ENCODE data around the gene STK32C. TPM values are rescaled to one million over a fixed set of nuclear protein-coding genes. Genes with fewer than 3 reads are reported as not detected.

STK32C gene
- polyA plus RNA-seq, 1 donor from 2014 or later, result 23.2 TPM

DNA sequence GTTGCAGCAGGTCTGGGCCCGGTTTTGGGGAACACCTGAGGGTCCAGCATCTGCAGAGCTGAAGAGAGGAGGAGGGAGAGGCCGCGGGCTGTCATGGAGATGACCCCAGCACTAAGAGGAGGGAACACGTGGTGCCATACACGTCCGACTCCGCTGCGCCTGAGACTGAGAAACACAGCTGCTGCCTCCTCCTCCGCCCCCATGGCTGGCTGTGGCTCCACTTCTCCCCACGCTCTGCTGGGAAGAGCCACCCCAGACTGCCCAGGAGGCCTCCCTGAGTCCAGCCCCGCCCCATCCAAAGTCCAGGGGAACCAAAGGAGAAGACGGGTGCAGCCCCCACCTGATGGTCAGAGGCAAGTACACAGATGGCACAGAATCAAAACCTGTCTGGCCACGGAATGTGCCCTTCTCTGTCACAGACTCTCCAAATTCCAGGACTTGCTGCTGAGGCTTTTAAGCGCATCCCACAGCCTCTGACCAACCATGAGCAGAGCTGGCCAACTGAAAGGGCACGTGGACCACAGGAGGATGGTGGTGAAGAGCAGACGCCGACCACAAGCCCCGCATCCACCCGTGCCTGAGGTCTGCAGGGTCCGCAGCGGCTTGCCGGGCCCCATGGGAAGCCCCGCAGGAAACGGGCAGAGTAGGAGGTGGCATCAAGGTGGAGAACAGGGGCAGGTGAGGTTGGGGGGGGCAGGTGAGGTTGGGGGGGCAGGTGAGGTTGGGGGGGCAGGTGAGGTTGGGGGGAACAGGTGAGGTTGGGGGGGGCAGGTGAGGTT lies 24.0 kb downstream of the STK32C start:
- H3K4me3 ChIP-seq (ENCODE audit: low read length), result no peak overlapping the region
- H3K9ac ChIP-seq (ENCODE audit: low read length), result no peak overlapping the region
- H3K79me2 ChIP-seq (replicated peaks; ENCODE audit: insufficient read depth, low read length), result no peaks in the 10 kb centered on the region
- H3K27me3 ChIP-seq (ENCODE audit: insufficient read depth, low read depth, low read length), result no peaks in the 10 kb centered on the region
- no peak overlapping the region for H3K4me2 ChIP-seq (ENCODE audit: low read length)
- H3K9me2 ChIP-seq (ENCODE audit: insufficient read depth, low read length), result no peaks in the 10 kb centered on the region
- TF ChIP-seq, protein P1, sequence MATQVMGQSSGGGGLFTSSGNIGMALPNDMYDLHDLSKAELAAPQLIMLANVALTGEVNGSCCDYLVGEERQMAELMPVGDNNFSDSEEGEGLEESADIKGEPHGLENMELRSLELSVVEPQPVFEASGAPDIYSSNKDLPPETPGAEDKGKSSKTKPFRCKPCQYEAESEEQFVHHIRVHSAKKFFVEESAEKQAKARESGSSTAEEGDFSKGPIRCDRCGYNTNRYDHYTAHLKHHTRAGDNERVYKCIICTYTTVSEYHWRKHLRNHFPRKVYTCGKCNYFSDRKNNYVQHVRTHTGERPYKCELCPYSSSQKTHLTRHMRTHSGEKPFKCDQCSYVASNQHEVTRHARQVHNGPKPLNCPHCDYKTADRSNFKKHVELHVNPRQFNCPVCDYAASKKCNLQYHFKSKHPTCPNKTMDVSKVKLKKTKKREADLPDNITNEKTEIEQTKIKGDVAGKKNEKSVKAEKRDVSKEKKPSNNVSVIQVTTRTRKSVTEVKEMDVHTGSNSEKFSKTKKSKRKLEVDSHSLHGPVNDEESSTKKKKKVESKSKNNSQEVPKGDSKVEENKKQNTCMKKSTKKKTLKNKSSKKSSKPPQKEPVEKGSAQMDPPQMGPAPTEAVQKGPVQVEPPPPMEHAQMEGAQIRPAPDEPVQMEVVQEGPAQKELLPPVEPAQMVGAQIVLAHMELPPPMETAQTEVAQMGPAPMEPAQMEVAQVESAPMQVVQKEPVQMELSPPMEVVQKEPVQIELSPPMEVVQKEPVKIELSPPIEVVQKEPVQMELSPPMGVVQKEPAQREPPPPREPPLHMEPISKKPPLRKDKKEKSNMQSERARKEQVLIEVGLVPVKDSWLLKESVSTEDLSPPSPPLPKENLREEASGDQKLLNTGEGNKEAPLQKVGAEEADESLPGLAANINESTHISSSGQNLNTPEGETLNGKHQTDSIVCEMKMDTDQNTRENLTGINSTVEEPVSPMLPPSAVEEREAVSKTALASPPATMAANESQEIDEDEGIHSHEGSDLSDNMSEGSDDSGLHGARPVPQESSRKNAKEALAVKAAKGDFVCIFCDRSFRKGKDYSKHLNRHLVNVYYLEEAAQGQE (IDR thresholded peaks at IDR 0.05; ENCODE audit: borderline replicate concordance), result no peak
- TF ChIP-seq EZH2 (IDR thresholded peaks at IDR 0.05; ENCODE audit: borderline replicate concordance, insufficient read depth, low read length, poor library complexity, severe bottlenecking) (no peak), SMC3 (conservative IDR thresholded peaks at IDR 0.05; ENCODE audit: poor library complexity) (no peak), POLR2AphosphoS5 (IDR thresholded peaks at IDR 0.05) (no peak), TAF1 (IDR thresholded peaks at IDR 0.05; ENCODE audit: low read depth) (no peak), MXI1 (conservative IDR thresholded peaks at IDR 0.05; ENCODE audit: poor library complexity, severe bottlenecking) (no peak), RAD21 (conservative IDR thresholded peaks at IDR 0.05) (no peak), EP300 (conservative IDR thresholded peaks at IDR 0.05; ENCODE audit: poor library complexity, severe bottlenecking) (no peak)
- TF ChIP-seq, protein P2, sequence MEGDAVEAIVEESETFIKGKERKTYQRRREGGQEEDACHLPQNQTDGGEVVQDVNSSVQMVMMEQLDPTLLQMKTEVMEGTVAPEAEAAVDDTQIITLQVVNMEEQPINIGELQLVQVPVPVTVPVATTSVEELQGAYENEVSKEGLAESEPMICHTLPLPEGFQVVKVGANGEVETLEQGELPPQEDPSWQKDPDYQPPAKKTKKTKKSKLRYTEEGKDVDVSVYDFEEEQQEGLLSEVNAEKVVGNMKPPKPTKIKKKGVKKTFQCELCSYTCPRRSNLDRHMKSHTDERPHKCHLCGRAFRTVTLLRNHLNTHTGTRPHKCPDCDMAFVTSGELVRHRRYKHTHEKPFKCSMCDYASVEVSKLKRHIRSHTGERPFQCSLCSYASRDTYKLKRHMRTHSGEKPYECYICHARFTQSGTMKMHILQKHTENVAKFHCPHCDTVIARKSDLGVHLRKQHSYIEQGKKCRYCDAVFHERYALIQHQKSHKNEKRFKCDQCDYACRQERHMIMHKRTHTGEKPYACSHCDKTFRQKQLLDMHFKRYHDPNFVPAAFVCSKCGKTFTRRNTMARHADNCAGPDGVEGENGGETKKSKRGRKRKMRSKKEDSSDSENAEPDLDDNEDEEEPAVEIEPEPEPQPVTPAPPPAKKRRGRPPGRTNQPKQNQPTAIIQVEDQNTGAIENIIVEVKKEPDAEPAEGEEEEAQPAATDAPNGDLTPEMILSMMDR (IDR thresholded peaks at IDR 0.05; ENCODE audit: poor library complexity, severe bottlenecking), result no peak
- H2AFZ ChIP-seq (ENCODE audit: low read depth, low read length), result no peak overlapping the region
- H4K20me1 ChIP-seq (ENCODE audit: insufficient read depth), result no peaks in the 10 kb centered on the region
- no peaks in the 10 kb centered on the region for H3K36me3 ChIP-seq (ENCODE audit: insufficient read depth, low read length)
- no peaks in the 10 kb centered on the region for H3F3A ChIP-seq (ENCODE audit: insufficient read depth, low read length, poor library complexity, severe bottlenecking)
- no peaks in the 10 kb centered on the region for H3K9me3 ChIP-seq (ENCODE audit: low read length)
- H3K27ac ChIP-seq (ENCODE audit: low read length), result no peak overlapping the region

DNA sequence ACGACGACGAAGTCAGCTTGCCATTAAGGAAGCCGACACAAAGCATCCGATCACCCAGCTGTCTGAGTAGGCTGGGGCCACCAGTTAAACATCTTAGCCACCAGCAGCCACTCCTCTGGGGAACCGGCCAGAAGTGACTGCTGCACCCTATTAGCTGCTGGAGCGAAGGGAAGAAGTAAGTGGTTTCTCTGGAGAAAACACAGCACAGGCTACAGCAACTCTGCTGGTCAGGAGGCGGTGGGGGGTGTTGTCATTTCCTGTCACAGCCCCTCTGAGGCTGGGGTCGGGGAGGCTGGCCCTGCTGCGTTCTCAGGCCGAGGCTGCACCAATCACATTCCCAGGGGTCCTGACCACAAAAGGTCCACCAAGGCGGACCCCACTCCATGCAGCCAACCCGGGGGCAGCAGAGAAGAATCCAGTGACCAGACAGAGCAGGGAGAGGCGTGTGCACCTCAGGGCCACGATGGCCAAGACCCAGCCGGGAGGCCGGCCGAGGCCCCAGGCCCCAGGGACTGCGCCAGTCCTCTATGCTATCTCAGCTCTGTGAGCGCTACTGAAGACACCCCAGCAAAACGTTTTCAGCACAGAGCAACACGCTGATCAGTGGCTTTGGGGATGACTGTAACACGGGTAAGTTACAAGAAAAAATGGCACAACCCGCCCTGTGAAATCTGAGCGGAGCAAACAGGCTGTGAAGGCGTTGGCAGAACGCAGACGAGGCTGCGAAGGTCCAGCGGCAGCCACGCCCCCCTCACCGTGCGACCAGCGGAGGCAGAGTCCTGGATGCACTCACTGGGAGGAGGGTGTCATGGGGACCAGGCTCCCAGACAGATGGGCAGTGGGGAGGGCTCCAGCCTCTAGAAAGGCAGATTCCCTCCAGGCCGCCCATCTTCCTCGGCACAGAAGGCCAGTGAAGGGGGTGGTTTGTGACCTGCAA lies 24.8 kb downstream of the STK32C start:
- H2AFZ ChIP-seq (ENCODE audit: low read depth, low read length), result no peak overlapping the region
- no peak overlapping the region for H3K4me3 ChIP-seq (ENCODE audit: low read length)
- H3F3A ChIP-seq (ENCODE audit: insufficient read depth, low read length, poor library complexity, severe bottlenecking), result no peaks in the 10 kb centered on the region
- no peaks in the 10 kb centered on the region for H3K9me3 ChIP-seq (ENCODE audit: low read length)
- H3K36me3 ChIP-seq (ENCODE audit: insufficient read depth, low read length), result no peaks in the 10 kb centered on the region
- H3K9me2 ChIP-seq (ENCODE audit: insufficient read depth, low read length), result no peaks in the 10 kb centered on the region
- H3K27ac ChIP-seq (ENCODE audit: low read length), result no peak overlapping the region
- no peak overlapping the region for H3K4me2 ChIP-seq (ENCODE audit: low read length)
- TF ChIP-seq, protein P1 (IDR thresholded peaks at IDR 0.05; ENCODE audit: borderline replicate concordance), result no peak
- TF ChIP-seq TAF1 (IDR thresholded peaks at IDR 0.05; ENCODE audit: low read depth), result no peak
- TF ChIP-seq, protein P2 (IDR thresholded peaks at IDR 0.05; ENCODE audit: poor library complexity, severe bottlenecking), result no peak
- no peak for TF ChIP-seq MXI1 (conservative IDR thresholded peaks at IDR 0.05; ENCODE audit: poor library complexity, severe bottlenecking)
- TF ChIP-seq EP300 (conservative IDR thresholded peaks at IDR 0.05; ENCODE audit: poor library complexity, severe bottlenecking), result no peak
- no peak for TF ChIP-seq EZH2 (IDR thresholded peaks at IDR 0.05; ENCODE audit: borderline replicate concordance, insufficient read depth, low read length, poor library complexity, severe bottlenecking)
- TF ChIP-seq RAD21 (conservative IDR thresholded peaks at IDR 0.05), result no peak
- TF ChIP-seq POLR2AphosphoS5 (IDR thresholded peaks at IDR 0.05), result no peak
- TF ChIP-seq SMC3 (conservative IDR thresholded peaks at IDR 0.05; ENCODE audit: poor library complexity), result no peak
- H4K20me1 ChIP-seq (ENCODE audit: insufficient read depth), result no peaks in the 10 kb centered on the region
- H3K27me3 ChIP-seq (ENCODE audit: insufficient read depth, low read depth, low read length), result no peaks in the 10 kb centered on the region
- H3K79me2 ChIP-seq (replicated peaks; ENCODE audit: insufficient read depth, low read length), result no peaks in the 10 kb centered on the region
- H3K9ac ChIP-seq (ENCODE audit: low read length), result no peak overlapping the region

Measured in neural cell (in vitro differentiated cells).